ENCODE measurements around the gene RNF126. TPM values are rescaled to one million over a fixed set of nuclear protein-coding genes. Genes with fewer than 3 reads are reported as not detected.

The RNF126 gene
- total RNA-seq, 6 experiments from 2014 or later: 18.3 to 85.0 (median 28.8) TPM

DNA sequence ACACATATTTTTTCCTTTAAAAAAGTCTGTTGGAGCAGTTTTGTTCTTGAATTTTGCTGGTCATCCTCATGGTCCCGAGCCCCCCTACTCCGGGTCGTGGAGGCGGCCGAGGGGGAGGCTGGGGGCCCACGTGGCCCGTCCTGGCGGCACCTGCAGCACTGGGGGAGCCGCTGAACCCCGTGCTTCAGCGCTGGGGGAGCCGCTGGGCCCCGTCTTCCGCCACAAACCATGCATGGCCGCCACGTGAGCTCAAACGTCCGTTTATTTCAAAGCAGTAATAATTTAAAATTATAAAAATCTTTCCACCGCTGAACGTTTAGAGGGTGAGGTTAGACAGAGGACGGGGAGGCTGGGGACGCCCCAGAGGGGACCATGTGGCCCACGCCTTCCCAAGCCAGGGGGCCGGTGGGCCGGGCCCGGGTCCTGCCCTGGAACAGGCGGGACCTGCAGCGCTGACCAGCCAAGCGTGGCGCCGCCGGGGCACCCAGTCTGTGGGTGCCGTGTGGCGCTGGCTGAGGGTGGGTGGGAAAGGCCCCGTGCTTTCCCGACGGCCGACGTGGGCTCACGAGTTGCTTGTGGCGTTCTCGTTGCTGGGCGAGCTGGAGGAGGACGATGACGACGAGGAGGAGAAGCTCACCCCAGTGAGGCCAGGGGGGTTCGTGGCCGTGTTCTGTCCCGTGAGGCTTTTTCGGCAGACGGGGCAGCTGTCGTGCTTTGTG, 15.3 kb downstream of the RNF126 start:
- DNase-seq (no peak), ATAC-seq (no peak)
- WGBS (ENCODE audit: insufficient coverage, low coverage, low lambda C conversion rate, missing lambda C conversion rate): 80% methylated on average over 9 of the region's 52 CpGs
- Histone ChIP-seq H3K4me3 (no peak overlapping the region), H3K9me3 (no peaks in the 10 kb centered on the region), H3K27me3 (no peaks in the 10 kb centered on the region), H3K36me3 (peaks cover 0 to 58% (median 22%) of the 10 kb centered on the region in 4 donors), H3K27ac (no peak overlapping the region), H3K4me1 (no peaks in the 10 kb centered on the region)
- intact Hi-C loops (cut with DNase I): no loop called here
- TF ChIP-seq, protein P1, sequence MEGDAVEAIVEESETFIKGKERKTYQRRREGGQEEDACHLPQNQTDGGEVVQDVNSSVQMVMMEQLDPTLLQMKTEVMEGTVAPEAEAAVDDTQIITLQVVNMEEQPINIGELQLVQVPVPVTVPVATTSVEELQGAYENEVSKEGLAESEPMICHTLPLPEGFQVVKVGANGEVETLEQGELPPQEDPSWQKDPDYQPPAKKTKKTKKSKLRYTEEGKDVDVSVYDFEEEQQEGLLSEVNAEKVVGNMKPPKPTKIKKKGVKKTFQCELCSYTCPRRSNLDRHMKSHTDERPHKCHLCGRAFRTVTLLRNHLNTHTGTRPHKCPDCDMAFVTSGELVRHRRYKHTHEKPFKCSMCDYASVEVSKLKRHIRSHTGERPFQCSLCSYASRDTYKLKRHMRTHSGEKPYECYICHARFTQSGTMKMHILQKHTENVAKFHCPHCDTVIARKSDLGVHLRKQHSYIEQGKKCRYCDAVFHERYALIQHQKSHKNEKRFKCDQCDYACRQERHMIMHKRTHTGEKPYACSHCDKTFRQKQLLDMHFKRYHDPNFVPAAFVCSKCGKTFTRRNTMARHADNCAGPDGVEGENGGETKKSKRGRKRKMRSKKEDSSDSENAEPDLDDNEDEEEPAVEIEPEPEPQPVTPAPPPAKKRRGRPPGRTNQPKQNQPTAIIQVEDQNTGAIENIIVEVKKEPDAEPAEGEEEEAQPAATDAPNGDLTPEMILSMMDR (IDR thresholded peaks at IDR 0.05): no peak
- no peak for TF ChIP-seq POLR2A (IDR thresholded peaks at IDR 0.05)

DNA sequence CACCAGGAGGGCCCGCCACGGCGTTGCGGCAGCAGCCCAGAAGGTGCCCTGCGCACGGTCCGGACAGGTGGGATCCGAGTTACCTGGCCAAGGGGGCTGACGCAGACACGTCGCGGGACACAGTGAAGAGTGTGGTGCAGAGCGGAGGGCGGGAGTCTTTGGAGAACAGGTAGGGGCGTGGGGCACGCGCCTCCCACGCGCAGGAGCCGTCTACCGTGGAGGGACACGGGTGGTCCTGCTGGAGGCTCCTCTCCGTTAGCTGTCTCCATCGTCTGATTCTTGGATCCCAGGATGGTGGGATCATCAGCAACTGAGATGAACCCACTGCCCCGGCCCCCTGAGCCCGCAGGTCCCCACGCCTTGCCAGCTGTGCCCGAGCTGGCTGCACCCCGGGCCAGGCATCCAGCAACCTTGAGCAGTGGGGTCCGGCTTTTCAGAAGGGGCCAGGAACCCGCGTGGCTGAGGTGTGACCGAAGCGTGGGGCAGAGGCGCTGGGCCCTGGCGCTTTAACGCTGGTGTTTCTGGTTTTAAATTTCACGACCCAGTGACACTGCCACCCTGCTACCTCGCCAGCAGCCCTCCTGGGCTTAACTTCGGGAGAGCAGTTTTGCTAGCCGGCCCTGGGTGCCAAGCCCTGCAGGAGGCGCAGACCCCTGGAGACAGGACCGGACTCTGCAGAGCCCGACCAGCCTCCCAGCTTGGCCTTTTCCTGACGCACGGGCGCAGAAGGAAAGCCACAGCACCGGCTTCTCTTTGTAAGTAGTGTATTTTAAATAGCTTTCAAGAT, 16.0 kb downstream of the RNF126 start:
- ATAC-seq (no peak), DNase-seq (no peak)
- Histone ChIP-seq H3K36me3 (peaks cover 0 to 51% (median 21%) of the 10 kb centered on the region in 4 donors), H3K4me3 (no peak overlapping the region), H3K4me1 (no peaks in the 10 kb centered on the region), H3K9me3 (no peaks in the 10 kb centered on the region), H3K27ac (no peak overlapping the region), H3K27me3 (no peaks in the 10 kb centered on the region)
- TF ChIP-seq, protein P1 (IDR thresholded peaks at IDR 0.05): no peak
- TF ChIP-seq POLR2A (IDR thresholded peaks at IDR 0.05): no peak
- 95% methylated on average over 3 of the region's 48 CpGs for WGBS (ENCODE audit: insufficient coverage, low coverage, low lambda C conversion rate, missing lambda C conversion rate)
- intact Hi-C loops (cut with DNase I): no loop called here

DNA sequence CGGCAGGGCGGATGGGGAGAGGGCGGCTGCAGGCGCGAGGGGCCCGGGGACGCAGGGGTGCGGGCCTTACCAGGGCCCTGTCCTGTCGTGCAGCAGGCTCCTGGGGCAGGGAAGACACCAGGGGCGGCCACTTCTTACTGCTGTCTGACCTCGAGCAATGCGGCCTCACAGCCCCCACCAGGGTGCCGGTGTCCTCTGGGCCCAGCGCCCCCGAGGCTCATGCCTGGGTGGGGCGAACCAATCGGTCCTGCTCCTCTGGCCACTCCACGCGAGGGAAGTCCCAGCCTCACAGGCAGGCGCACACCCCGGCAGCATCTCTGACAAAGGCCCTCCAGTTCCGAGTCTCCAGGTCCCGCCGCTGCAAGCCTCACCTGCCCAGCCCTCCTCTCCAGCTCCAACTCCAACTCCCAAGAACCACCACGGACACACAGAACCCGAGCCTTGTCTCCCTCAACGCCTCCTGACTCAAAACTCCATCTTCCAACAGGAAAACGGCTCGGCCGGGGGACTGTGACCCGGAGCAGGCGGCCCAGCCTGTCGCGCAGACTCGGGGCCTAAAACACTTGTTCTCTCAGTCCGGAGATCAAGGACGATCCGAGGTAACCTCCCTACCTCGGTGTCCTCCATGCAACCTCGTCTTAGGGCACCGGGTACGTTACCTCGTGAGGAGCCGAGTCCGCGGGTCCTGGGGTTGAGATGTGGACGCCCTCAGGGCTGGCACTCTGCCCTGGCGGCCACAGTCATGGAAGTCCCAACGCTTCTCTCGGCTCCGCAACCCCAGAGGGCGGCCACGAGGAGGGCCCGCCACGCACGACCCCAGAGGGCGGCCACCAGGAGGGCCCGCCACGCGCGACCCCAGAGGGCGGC, 16.9 kb downstream of the RNF126 start:
- intact Hi-C loops (cut with DNase I): no loop called here
- ATAC-seq: no peak
- Histone ChIP-seq H3K4me3 (no peak overlapping the region), H3K4me1 (no peaks in the 10 kb centered on the region), H3K36me3 (peaks cover 0 to 44% (median 16%) of the 10 kb centered on the region in 4 donors), H3K27ac (no peak overlapping the region), H3K9me3 (no peaks in the 10 kb centered on the region), H3K27me3 (no peaks in the 10 kb centered on the region)
- WGBS (ENCODE audit: insufficient coverage, low coverage, low lambda C conversion rate, missing lambda C conversion rate): 88% methylated on average over 9 of the region's 62 CpGs
- no peak for TF ChIP-seq POLR2A (IDR thresholded peaks at IDR 0.05)
- TF ChIP-seq, protein P1 (IDR thresholded peaks at IDR 0.05): no peak
- DNase-seq: no peak

DNA sequence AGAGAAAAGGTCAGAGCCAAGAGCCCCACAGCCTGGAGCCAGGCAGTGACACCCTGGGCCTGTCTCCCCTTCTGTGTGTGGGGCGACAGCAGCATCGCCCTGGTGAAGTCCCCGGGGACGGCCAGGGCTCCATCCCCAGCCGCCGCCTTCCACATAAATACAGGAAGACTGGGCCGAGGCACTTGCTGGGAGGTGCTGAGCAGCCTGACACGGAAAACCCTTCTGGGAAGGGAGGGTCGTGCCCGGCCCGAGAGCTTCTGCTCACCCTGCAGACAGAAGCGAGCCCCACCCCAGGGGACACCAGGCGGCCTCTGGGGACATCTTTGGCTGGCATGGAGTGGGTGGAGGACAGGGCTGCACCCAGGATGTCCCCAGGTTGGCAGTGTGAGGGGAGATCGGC, 18.2 kb downstream of the RNF126 start:
- DNase-seq: no peak
- no peak for ATAC-seq

More for the DNA sequence above, 18.2 kb downstream of the RNF126 start:
- Histone ChIP-seq H3K9me3 (no peaks in the 10 kb centered on the region), H3K4me1 (no peaks in the 10 kb centered on the region), H3K4me3 (no peak overlapping the region), H3K36me3 (peaks cover 0 to 34% (median 15%) of the 10 kb centered on the region in 4 donors), H3K27me3 (no peaks in the 10 kb centered on the region), H3K27ac (no peak overlapping the region)
- no CpG with 5 or more reads among the region's 14 CpGs for WGBS (ENCODE audit: insufficient coverage, low coverage, low lambda C conversion rate, missing lambda C conversion rate)
- intact Hi-C loops (cut with DNase I): no loop called here
- TF ChIP-seq, protein P1 (IDR thresholded peaks at IDR 0.05): no peak
- no peak for TF ChIP-seq POLR2A (IDR thresholded peaks at IDR 0.05)
